Mesodermal cell (in vitro differentiated cells): ENCODE data around the gene CCDC71L.
A peak's percentile ranks its signal among the peaks of the same experiment; 100 is the strongest.
"Not testable (repeated sequence)": the region's sequence is repeated elsewhere in the genome, so short reads cannot be mapped to it uniquely, and the experiment has no call there.

ENCODE experiments used
- H3K27ac ChIP-seq: 2 replicates; pipeline ENCODE4 v1.7.0; 2013; ENCODE audit warnings: mild to moderate bottlenecking, low read depth, low read length, moderate library complexity; ENCODE audit not compliant: severe bottlenecking
- H3K36me3 ChIP-seq: 2 replicates; pipeline ENCODE4 v1.7.1; 2013; ENCODE audit warnings: mild to moderate bottlenecking, low read length, moderate library complexity; ENCODE audit not compliant: control insufficient read depth, insufficient read depth
- H3K4me1 ChIP-seq: one replicate; pipeline ENCODE4 v1.7.1; 2013; ENCODE audit warnings: mild to moderate bottlenecking, low read length; ENCODE audit not compliant: insufficient read depth, control insufficient read depth, poor library complexity, severe bottlenecking
- H3K4me3 ChIP-seq: 2 replicates; pipeline ENCODE4 v1.7.0; 2013; ENCODE audit warnings: low read length, control low read depth, mild to moderate bottlenecking; ENCODE audit not compliant: insufficient read depth, poor library complexity, severe bottlenecking; ENCODE audit errors: extremely low read depth
- H3K9me3 ChIP-seq: 2 replicates; pipeline ENCODE4 v1.7.1; 2013; ENCODE audit warnings: mild to moderate bottlenecking, low read length, moderate library complexity; ENCODE audit not compliant: control insufficient read depth
- WGBS, 2 experiments: methylation state at CpG; one replicate each; pipeline ENCODE4 v1.1.5; 2013; ENCODE audit warnings: missing lambda C conversion rate in 2 of 2; ENCODE audit not compliant: insufficient coverage in 2 of 2; 5-methylcytosine and 5-hydroxymethylcytosine counted together

The CCDC71L gene

DNA sequence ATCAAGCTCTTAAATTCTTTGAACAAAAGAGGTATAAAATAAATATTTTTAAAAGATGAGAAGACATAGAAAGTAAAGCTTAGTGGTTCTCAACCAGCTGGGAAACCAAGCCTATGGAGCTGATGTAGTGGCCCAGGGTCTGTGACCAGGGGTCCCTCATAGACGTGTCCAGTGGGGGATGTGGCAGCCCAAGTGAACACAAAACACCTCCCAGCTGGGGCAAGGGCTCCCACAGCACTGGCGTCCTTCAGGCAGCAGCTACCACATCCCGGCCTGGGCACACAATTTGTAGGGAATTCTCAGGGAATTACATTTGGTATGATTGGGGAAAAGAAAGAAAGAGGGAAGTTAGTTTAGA lies 17.8 kb upstream of the CCDC71L start:
- Histone ChIP-seq H3K27ac (no peak overlapping the region), H3K4me3 (no peak overlapping the region), H3K9me3 (no peaks in the 10 kb centered on the region), H3K36me3 (no peaks in the 10 kb centered on the region), H3K4me1 (peaks cover 10% of the 10 kb centered on the region)
- WGBS, 2 experiments = 100% methylated on average over 1 of the region's 3 CpGs; no CpG with 5 or more reads in 1 of the 2 experiments

DNA sequence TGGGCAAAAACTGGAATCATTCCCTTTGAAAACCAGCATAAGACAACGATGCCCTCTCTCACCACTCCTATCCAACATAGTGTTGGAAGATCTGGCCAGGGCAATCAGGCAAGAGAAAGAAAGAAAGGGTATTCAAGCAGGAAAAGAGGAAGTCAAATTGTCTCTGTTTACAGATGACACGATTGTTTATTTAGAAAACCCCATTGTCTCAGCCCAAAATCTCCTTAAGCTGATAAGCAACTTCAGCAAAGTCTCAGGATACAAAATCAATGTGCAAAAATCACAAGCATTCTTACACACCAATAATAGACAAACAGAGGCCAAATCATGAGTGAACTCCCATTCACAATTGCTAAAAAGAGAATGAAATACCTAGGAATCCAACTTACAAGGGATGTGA lies 15.5 kb upstream of the CCDC71L start:
- not testable (repeated sequence) for H3K27ac ChIP-seq, H3K4me3 ChIP-seq, H3K36me3 ChIP-seq, H3K9me3 ChIP-seq, H3K4me1 ChIP-seq
- no CpG with 5 or more reads among the region's 2 CpGs for WGBS, 2 experiments

DNA sequence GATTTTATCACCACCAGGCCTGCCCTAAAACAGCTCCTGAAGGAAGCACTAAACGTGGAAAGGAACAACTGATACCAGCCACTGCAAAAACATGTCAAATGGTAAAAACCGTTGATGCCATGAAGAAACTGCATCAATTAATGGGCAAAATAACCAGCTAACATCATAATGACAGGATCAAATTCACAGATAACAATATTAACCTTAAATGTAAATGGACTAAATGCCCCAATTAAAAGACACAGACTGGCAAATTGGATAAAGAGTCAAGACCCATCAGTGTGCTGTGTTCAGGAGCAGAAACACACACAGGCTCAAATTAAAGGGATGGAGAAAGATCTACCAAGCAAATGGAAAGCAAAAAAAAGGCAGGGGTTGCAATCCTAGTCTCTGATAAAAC lies 12.7 kb upstream of the CCDC71L start:
- not testable (repeated sequence) for H3K36me3 ChIP-seq, H3K4me3 ChIP-seq, H3K9me3 ChIP-seq, H3K27ac ChIP-seq, H3K4me1 ChIP-seq
- WGBS, 2 experiments = 92 to 100% methylated on average over 1 to 2 of the region's 2 CpGs

DNA sequence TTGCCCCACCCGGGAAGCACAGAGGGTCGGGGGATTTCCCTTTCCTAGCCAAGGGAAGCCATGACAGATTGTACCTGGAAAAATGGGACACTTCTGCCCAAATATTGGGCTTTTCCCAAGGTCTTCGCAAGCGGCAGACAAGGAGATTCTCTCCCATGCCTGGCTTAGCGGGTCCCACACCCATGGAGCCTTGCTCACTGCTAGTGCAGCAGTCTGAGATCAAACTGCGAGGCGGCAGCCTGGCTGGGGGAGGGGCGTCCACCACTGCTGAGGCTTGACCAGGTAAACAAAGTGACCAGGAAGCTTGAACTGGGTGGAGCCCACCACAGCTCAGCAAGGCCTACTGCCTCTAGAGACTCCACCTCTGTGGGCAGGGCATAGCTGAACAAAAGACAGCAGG lies 11.0 kb upstream of the CCDC71L start:
- WGBS, 2 experiments = 91 to 97% methylated on average over 7 to 8 of the region's 8 CpGs
- H3K36me3 ChIP-seq, H3K4me3 ChIP-seq, H3K27ac ChIP-seq, H3K4me1 ChIP-seq, H3K9me3 ChIP-seq: not testable (repeated sequence)

DNA sequence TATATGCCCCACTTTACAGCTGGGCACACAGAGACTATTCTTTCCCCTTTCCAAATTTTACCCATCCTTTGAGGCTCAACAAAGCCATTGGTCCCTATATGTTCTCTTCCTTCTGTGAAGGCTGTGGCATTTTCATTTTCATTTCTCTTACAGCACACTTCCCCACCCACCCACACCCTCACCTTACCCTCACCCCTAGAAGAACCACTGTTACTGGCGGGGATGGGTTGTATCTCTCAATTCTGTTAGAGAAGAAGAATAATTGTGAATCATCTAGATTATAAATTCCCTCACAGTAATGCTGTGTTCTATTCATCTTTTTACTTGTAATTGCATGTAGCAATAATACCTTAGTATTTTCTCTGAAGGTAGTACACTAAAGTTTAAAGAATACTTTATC lies 10.2 kb upstream of the CCDC71L start:
- Histone ChIP-seq H3K4me1 (no peaks in the 10 kb centered on the region), H3K9me3 (peaks cover 3% of the 10 kb centered on the region), H3K27ac (no peak overlapping the region), H3K4me3 (no peak overlapping the region), H3K36me3 (no peaks in the 10 kb centered on the region)
- no CpG with 5 or more reads among the region's 1 CpG for WGBS, 2 experiments

DNA sequence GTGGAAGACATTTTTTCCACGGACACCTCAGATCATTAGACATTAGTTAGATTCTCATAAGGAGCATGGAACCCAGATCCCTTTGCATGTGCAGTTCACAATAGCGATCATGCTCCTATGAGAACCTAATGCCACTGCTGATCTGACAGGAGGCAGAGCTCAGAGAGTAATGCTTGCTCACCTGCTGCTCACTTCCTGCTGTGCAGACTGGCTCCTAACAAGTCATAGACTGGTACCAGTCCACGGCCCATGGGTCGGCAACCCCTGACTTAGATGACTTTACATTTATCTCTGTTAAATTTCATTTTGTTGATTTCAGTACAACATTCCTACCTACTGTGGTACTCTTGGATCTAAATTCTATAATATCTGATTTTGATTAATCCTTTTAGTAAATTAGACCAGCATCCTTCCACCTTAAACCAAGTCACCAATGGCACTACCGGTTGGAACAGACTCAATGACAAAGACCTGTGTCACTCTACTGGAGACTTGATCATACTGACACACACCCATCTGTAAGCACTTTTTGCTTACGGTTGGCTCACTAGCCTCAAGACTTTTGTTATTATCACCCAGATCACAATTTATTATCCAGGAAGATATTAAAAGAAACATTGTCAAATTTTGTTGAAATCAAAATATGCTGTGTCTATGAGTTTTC lies 8.0 kb upstream of the CCDC71L start:
- 82 to 100% methylated on average over 2 to 4 of the region's 6 CpGs for WGBS, 2 experiments

DNA sequence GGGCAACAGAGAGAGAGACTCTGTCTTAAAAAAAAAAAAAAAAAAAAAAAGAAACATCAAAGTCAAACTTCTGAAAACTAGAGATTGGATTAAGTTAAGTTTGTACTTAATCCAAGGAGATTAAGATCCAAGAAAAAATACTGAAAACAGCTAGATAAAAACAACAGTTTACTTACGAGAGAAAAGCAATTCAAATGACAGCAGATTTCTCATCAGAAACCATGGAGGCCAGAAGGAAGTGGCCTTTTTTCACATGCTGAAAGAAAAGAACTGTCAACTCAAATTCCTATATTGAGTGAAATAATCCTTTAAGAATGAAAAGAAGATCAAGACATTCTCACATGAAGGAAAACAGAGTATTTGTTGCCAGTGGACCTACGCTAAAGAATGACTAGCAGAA lies 5.4 kb upstream of the CCDC71L start:
- no peak overlapping the region for H3K4me3 ChIP-seq
- no peaks in the 10 kb centered on the region for H3K4me1 ChIP-seq
- no peaks in the 10 kb centered on the region for H3K36me3 ChIP-seq
- whole genome bisulfite sequencing, 2 experiments = 100% methylated on average over 1 of the region's 2 CpGs; no CpG with 5 or more reads in 1 of the 2 experiments
- H3K9me3 ChIP-seq = peaks cover 3% of the 10 kb centered on the region
- H3K27ac ChIP-seq = no peak overlapping the region

More for the DNA sequence above, 8.0 kb upstream of the CCDC71L start:
- Histone ChIP-seq H3K4me1 (no peaks in the 10 kb centered on the region), H3K27ac (no peak overlapping the region), H3K4me3 (no peak overlapping the region), H3K9me3 (peaks cover 3% of the 10 kb centered on the region), H3K36me3 (no peaks in the 10 kb centered on the region)

DNA sequence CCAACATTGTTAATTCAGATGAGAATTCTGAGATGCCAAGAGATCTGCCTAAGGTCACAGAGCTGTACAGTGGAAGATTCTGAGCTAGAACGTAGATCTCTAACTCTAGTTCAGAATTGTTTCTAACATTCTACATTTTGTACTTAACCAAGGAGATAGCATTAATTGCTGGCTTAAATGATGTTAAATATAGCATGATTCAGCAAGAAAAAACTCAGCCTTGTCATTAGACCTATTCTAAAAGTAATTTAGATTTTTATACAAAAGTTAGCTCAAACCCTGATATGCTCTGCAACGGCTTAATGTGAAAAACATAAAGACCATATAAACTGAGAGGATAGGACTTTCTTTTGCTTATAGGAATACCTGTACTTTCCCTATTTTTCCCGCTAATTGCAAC lies 3.4 kb upstream of the CCDC71L start:
- no peaks in the 10 kb centered on the region for H3K9me3 ChIP-seq
- no peaks in the 10 kb centered on the region for H3K4me1 ChIP-seq
- H3K36me3 ChIP-seq = no peaks in the 10 kb centered on the region
- H3K27ac ChIP-seq = no peak overlapping the region
- no CpG with 5 or more reads among the region's 3 CpGs for WGBS, 2 experiments
- no peak overlapping the region for H3K4me3 ChIP-seq

DNA sequence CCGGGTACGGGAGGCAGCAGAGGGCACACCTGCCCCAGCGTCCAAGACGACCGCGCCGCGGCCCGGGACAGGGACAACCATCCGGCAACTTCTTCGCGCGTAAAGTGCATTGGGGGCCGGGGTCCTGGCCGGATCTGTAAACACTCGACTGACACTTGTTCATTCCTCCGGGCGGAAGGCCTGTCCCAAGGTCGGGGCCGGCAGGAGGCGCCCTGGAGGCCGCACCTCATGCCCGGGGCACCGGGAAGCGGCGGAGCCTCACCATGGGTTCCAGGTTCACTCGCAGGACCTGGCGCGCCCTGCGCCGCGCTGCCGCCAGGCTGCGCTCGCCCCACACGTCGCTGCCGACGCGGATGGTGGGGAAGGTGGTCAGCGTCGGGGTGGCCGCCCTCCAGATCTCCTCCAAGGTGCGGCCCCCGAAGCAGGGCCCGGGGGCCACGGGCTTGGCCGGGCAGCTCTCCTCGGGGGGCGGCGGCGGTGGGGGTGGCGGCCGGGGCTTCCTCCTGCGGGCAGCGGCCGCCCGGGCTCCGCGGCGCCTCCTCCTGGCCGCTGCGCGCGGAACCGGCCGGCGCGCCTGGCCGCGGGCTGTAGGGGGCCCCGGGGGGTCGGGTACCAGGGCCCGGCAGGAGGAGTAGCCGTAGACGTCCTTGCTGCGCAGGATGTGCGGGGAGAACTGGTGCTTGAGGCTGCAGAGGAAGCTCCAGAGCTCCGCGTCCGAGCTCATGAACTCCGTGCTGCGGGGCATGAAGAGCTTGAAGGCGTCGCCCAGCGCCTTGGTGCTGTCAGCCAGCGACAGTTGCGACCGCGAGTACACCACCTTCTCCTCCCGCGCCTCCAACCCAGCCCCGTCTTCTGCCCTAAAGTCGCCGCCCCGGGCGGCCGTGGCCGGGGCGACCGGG lies 746 bp downstream of the CCDC71L start:
- Histone ChIP-seq H3K9me3 (no peaks in the 10 kb centered on the region), H3K4me1 (no peaks in the 10 kb centered on the region), H3K36me3 (peaks cover 5% of the 10 kb centered on the region), H3K27ac (peak overlapping the region; percentile 86), H3K4me3 (peak overlapping the region; percentile 74)
- 0% methylated on average over 58 to 76 of the region's 101 CpGs for WGBS, 2 experiments

DNA sequence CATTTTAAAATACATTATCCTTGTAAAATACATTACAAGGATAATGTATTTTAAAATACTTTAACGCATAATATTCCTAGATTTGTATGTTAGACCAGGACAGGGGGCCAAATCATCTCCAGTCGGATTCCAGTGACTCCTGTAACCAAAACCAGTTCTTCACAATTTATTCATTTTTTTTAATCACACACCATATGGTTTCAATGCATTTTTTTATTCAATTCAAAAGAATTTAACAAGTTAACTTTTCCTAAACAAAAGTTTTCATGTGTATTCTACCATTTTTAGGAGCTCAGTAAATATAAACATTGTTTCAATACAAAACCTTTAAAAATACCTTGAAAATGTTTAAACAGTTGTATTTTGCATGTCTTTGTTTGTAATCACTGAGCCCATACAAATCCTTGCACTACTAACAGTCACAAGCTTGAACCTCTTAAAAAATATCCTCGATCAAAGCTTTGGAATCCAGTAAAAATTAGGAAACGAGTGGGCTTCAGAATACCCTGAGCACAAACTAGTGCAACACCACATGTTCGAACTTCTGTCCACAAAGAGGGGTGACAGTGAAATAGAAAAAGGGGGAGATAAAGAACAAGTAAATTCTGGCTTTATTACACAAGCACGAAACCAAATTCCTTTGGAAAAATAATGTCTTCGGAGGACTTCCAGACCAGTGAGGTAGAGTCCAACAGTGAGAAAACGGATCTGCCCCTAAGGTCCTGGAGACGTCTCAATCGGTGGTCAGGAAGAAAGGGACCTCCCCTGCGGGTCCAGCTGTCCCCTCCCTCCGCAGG lies 1.6 kb downstream of the CCDC71L start:
- H3K9me3 ChIP-seq = no peaks in the 10 kb centered on the region
- H3K36me3 ChIP-seq = peaks cover 5% of the 10 kb centered on the region
- WGBS, 2 experiments = 6 to 16% methylated on average over 3 to 7 of the region's 12 CpGs
- no peaks in the 10 kb centered on the region for H3K4me1 ChIP-seq
- H3K27ac ChIP-seq = peak overlapping the region; percentile 86
- peak overlapping the region; percentile 74 for H3K4me3 ChIP-seq
